ENCODE data around the gene IL21R.
"Not testable (repeated sequence)": the region's sequence is repeated elsewhere in the genome, so short reads cannot be mapped to it uniquely, and the experiment has no call there.

Gene IL21R

GRCh38 chr16:27428026-27428785, 26.2 kb downstream of the IL21R start:
- DNase-seq (ENCODE audit: low read depth) = no peak

- no peak for DNase-seq (ENCODE audit: low read depth)
Measured at GRCh38 chr16:27429330-27429871, 27.4 kb downstream of the IL21R start.

GRCh38 chr16:27429981-27430441, 28.0 kb downstream of the IL21R start:
- DNase-seq (ENCODE audit: low read depth) = no peak

- no peak for DNase-seq (ENCODE audit: low read depth)
Measured at GRCh38 chr16:27430512-27430911, 28.5 kb downstream of the IL21R start.

GRCh38 chr16:27430923-27431484, 29.0 kb downstream of the IL21R start:
- DNase-seq (ENCODE audit: low read depth) = no peak

GRCh38 chr16:27431773-27432532, 30.0 kb downstream of the IL21R start:
- no peak for DNase-seq (ENCODE audit: low read depth)

- no peak for DNase-seq (ENCODE audit: low read depth)
Measured at GRCh38 chr16:27432558-27432957, 30.6 kb downstream of the IL21R start.

- DNase-seq (ENCODE audit: low read depth) = not testable (repeated sequence)
Measured at GRCh38 chr16:27433191-27433590, 31.2 kb downstream of the IL21R start.

GRCh38 chr16:27433636-27434035, 31.7 kb downstream of the IL21R start:
- no peak for DNase-seq (ENCODE audit: low read depth)

- DNase-seq (ENCODE audit: low read depth) = no peak
Measured at GRCh38 chr16:27434141-27435051, 32.4 kb downstream of the IL21R start.

GRCh38 chr16:27435146-27435545, 33.2 kb downstream of the IL21R start:
- not testable (repeated sequence) for DNase-seq (ENCODE audit: low read depth)

- DNase-seq (ENCODE audit: low read depth) = no peak
Measured at GRCh38 chr16:27436065-27436464, 34.1 kb downstream of the IL21R start.

- no peak for DNase-seq (ENCODE audit: low read depth)
Measured at GRCh38 chr16:27436921-27437650, 35.1 kb downstream of the IL21R start.

GRCh38 chr16:27437946-27438345, 36.0 kb downstream of the IL21R start:
- no peak for DNase-seq (ENCODE audit: low read depth)

- DNase-seq (ENCODE audit: low read depth) = no peak
Measured at GRCh38 chr16:27439271-27440018, 37.5 kb downstream of the IL21R start.

- DNase-seq (ENCODE audit: low read depth) = no peak
Measured at GRCh38 chr16:27441276-27441675, 39.3 kb downstream of the IL21R start.

- no peak for DNase-seq (ENCODE audit: low read depth)
Measured at GRCh38 chr16:27441998-27442397, 40.0 kb downstream of the IL21R start.

GRCh38 chr16:27444015-27444414, 42.0 kb downstream of the IL21R start:
- no peak for DNase-seq (ENCODE audit: low read depth)

GRCh38 chr16:27444470-27444869, 42.5 kb downstream of the IL21R start:
- DNase-seq (ENCODE audit: low read depth) = no peak

- DNase-seq (ENCODE audit: low read depth) = no peak
Measured at GRCh38 chr16:27445502-27446175, 43.7 kb downstream of the IL21R start.

All from fibroblast of gingiva (primary cell).